Stimulated activated CD4-positive, alpha-beta T cell treated with anti-CD3 and anti-CD28 coated beads, Interleukin-1b, Interleukin-23, amount 100 ng/mL, for 24 hours (primary cell): Measurements from ENCODE around the gene PRRG2.
"Not testable (repeated sequence)": the region's sequence is repeated elsewhere in the genome, so short reads cannot be mapped to it uniquely, and the experiment has no call there.

Source experiments
- DNase-seq, 4 experiments: peaks; one replicate each; pipeline ENCODE4 v3.0.0-alpha.2; 2020; ENCODE audit warnings: low read depth in 4 of 4, low spot score in 1 of 4

Gene PRRG2

DNA sequence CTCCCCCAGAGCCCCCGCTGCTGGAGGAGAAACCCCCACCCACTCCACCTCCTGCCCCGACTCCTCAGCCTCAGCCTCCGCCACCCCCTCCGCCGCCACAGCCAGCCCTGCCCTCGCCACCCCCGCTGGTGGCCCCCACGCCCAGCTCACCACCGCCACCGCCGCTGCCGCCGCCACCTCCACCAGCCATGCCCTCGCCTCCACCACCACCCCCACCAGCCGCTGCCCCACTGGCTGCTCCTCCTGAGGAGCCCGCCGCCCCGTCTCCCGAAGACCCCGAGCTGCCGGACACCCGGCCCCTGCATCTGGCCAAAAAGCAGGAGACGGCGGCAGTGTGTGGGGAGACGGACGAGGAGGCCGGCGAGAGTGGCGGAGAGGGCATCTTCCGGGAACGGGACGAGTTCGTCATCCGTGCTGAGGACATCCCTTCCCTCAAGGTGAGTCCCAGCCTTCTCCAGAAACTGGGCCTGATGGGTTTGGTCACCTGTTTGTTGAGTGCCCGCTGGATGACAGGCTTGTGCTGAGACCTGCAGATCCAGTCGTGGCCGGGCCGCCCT, 20.4 kb downstream of the PRRG2 start:
- no peak for DNase-seq

- no peak for DNase-seq
Observed at GRCh38 chr19:49602806-49603205, 21.7 kb downstream of the PRRG2 start.

DNA sequence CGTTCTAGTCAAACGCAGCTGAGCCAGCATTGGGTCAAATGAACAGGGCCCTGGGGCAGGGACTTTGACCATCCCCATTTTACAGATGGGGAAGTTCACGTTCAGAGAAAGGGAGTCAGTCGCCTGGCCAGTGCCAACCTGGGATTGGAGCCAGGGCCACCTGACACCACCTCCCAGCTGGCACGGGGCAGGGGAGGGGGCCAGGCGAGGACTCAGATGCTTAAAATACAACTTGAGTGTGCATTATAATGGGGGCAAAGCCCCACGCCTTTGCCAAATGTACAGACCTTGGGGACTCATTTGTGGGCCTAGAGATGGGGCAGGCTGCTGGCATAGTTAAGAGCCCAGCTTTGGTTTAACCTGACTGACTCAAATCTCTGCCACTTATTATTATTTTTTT, 24.5 kb downstream of the PRRG2 start:
- DNase-seq = no peak

DNA sequence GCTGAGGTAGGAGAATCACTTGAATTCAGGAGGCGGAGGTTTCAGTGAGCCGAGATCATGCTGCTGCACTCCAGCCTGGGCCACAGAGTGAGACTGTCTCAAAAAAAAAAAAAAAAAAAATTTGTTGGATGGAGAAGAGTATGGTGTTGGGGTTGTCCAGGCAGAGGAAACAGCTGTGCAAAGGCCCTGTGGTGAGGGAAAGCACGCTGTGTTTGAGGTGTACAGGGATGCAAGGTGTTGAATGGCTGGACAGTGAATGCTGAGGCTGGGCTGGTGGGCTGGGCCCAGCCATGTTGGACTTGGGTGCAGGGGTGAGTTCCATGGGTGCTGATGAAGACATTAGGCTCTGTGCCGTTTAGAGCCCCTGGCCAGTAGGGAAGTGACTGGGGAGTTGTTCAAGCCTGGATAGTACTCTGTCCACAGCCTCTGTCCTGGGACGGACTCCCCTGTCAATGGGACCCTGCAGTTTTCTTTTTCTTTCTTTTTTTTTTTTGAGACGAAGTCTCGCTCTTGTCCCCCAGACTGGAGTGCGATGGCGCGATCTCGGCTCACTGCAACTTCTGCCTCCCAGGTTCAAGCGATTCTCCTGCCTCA, 28.5 kb downstream of the PRRG2 start:
- no peak for DNase-seq

GRCh38 chr19:49613374-49613773, 32.3 kb downstream of the PRRG2 start:
- no peak for DNase-seq

GRCh38 chr19:49614096-49614833, 33.1 kb downstream of the PRRG2 start:
- DNase-seq = no peak

DNA sequence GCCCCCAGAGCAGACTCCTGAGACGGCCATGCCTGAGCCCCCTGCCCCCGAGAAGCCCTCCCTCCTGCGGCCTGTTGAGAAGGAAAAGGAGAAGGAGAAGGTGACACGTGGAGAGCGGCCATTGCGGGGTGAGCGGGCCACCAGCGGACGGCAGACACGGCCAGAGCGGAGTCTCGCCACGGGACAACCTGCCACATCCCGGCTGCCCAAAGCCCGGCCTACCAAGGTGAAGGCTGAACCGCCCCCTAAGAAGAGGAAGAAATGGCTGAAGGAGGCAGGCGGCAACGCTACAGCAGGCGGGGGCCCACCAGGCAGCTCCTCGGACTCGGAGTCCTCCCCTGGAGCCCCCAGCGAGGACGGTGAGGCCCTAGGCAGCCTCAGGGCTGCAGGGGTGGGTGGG, 34.7 kb downstream of the PRRG2 start:
- DNase-seq = no peak

DNA sequence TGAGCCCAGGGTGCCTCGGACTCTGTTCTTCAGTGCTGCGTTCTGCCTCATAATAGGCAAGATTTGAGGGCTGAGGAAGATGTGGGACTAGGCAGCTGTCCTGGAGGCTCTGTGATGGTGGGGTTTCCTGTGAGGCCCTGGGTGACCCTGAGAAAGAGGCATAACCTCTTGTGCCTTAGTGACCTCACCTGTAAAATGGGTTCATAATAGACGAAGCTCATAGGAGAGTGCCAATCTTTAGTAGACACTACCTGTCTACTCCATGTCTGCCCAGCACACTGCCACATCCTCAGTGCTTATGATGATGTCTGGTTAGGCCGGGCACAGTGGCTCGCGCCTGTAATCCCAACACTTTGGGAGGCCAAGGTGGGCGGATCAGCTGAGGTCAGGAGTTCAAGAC, 35.4 kb downstream of the PRRG2 start:
- no peak for DNase-seq

DNA sequence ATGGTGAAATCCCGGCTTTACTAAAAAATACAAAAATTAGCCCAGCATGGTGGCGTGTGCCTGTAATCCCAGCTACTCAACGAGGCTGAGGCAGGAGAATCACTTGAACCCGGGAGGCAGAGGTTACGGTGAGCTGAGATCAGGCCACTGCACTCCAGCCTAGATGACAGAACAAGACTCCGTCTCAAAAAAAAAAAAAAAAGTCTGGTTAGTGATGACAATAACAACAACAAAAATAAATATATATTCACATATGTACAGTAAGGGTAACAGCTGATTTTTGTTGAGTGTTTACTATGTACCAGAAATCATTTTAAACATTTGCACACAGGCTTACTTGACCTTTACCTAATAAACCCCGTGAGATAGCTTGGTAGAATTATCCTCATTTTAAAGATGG, 35.8 kb downstream of the PRRG2 start:
- DNase-seq = no peak

- not testable (repeated sequence) for DNase-seq
Observed at GRCh38 chr19:49617860-49618259, 36.7 kb downstream of the PRRG2 start.

DNA sequence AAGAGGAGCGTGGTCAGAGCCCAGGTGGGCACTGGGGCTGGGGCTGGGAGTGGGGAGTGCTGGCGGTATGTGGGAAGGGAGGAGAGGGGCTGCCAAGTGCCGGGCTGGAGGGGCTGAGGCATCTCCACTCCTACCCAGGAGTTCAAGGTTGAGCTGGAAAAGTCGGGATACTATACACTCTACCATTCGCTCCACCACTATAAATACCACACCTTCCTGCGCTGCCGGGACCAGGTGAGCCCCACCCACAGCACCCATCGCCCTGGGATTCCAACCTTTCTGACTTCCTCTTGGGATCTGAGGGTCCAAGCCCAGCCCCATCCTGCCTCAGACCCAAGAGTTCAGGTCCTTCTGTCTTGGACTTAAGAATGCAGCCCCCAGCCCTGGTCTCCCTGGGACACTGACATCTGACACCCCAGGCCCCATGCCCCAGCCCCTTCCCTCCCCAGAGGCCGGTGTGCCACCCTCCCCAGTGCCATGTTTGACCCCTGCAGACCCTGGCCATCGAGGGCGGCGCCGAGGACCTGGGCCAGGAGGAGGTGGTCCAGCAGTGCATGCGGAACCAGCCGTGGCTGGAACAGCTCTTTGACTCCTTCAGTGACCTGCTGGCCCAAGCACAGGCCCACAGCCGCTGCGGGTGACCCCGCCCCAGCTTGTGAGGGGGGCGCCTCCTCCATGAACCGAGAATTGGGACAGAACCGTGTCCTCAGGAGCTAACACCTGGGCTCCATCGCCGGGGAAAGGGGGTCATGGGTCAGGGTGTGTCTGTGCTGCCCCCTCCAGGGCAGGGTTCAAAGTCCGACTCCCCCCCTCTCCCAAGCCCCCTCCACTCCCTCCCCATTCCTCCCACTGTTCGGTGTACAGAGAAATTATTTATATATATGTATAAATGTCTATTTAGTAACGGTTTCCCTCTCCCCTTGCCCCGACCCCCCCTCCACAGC, 44.1 kb downstream of the PRRG2 start:
- no peak for DNase-seq

DNA sequence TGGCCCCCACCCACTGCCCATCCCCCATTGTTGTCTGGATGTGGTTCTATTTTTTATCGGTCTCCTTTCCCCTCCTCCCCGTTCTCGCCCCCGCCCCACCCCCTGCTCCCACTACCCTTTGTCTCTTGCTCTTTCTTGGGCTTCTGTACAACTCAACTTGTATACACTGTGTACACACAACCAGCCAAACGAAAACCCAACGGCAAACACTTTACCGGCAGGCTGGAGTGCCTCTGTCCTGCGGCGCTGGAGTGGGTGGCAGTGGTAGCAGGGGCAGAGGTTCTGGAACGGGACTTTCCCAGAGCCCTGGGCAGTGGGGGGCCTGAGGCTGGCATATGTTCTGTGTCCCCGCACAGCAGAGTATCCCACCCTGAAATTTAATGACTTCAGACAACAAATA, 45.1 kb downstream of the PRRG2 start:
- no peak for DNase-seq

GRCh38 chr19:49629659-49630058, 48.5 kb downstream of the PRRG2 start:
- no peak for DNase-seq

DNA sequence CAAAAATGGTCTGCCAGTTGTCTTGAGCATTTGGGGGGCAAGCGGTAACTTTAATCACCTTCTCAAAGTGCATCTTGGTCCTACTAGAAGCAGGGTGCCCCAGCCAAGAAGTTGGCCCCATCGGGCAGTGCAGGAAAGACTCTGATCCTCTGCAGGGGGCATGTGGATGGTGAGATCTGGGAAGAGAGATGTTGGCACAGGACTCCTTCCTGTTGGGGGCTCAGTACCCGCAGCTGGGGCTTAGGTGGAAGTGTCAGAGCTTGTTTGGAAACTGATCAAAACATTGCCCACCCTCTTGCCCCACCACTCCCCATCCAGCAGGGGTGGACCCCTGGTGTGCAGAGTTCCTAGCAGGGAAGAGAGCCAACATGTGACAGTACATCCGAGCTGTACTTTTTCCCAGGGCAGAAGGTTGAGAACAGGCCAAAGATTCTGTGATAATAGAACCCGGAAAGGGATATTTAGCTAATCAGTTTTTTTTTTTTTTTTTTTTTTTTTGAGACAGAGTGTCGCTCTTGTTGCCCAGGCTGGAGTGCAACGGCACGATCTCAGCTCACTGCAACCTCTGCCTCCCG, 50.0 kb downstream of the PRRG2 start:
- DNase-seq = no peak

DNA sequence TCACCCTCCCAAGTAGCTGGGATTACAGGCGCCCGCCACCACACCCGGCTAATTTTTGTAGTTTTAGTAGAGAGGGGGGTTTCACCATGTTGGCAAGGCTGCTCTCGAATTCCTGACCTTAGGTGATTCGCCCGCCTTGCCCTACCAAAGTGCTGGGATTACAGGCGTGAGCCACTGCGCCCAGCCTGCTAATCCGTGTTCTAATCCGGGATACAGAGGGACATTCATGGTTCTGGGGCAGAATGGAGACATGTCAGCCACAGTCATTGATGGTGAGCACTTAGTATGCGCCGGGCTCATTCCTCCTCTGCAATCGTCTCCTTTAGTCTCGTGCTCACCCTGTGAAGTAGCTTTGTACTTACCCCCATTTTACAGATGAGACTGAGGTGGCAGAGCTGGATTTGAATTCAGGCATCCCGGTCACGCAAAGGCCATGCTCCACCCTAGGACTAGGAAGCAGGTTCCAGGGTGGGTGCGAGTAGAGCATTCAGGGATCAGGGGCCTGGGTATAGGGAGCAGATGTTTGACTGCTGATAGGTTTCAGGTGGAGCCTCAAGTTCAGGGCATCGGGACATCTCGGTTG, 50.6 kb downstream of the PRRG2 start:
- no peak for DNase-seq

DNA sequence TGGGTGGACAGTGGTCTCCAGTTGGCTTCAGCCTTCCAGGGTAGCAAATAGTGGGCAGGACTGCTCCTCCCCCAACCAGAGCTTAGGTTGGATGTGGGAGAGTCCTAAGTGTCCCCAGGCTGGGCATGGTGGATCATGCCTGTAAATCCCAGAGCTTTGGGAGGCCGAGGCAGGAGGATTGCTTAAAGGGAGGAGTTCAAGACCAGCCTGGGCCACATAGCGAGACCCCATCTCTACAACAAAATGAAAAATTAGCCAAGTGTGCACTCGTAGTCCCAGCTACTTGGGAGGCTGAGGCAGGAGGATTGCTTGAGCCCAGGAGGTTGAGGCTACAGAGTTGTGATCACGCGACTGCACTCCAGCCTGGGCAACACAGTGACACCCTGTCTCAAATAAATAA, 51.5 kb downstream of the PRRG2 start:
- no peak for DNase-seq

GRCh38 chr19:49633273-49633672, 52.2 kb downstream of the PRRG2 start:
- DNase-seq = not testable (repeated sequence)

- no peak for DNase-seq
Observed at GRCh38 chr19:49635530-49636232, 54.6 kb downstream of the PRRG2 start.

DNA sequence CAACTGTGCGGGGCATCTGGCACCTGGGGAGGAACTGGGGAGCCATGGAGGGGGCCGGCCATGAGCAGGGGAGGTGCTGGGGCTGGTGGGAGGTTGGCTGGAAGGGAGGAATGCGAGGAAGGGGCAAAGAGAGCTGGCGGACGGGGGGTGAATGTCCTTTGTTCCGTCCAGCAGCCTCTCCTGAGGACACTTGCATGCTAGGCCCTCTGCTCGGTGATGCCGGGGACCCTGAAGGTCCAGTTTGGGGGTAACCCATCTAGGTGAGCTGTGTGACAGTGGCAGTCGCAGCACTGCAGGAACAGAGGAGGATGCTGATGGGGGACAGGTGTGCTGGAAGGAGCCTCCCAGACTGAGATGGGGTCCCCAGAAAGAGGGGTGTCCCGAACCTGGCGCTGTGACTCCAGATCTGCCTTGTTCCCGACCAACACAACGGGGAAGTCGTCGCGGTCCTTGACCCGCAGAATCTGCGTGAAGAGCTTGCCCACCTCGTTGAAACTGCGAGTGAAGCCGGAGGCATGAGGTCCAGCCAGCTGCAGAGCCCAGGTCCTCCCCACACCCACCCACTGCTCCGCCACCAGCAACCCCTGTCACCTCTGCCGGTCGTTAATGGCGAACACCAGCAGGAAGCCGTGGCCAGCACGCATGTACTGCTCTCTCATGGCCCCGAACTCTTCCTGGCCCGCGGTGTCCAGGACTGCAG, 55.3 kb downstream of the PRRG2 start:
- no peak for DNase-seq
